OCI-LY3 (cell line): Measurements from ENCODE around the gene CASP8AP2.

ENCODE experiments used
- H2AFZ ChIP-seq: fragments of 200-600, 300-600 bp; shearing (Covaris generic); 2 replicates; pipeline ENCODE4 v1.6.0; 2014; ENCODE audit warnings: antibody characterized with exemption, low read depth, low read length
- H3K27ac ChIP-seq: fragments of 200-600, 300-600 bp; sonication (generic); 2 replicates; pipeline ENCODE4 v1.5.1; 2014; ENCODE audit warnings: mild to moderate bottlenecking, low read length, moderate library complexity, mixed read lengths
- H3K27me3 ChIP-seq: fragments of 200-600, 300-600 bp; sonication (generic); 2 replicates; pipeline ENCODE4 v1.6.1; 2014; ENCODE audit warnings: low read depth, low read length, mixed read lengths
- H3K36me3 ChIP-seq: fragments of 200-600, 300-600 bp; sonication (generic); replicated peaks from 2 replicates; pipeline ENCODE3; 2014; ENCODE audit warnings: low read depth, low read length, mixed read lengths
- H3K4me1 ChIP-seq: fragments of 300-600, 200-600 bp; sonication (generic); 2 replicates; pipeline ENCODE4 v1.6.1; 2014; ENCODE audit warnings: low read length, mixed read lengths
- H3K4me2 ChIP-seq: fragments of 200-600, 300-600 bp; sonication (generic); 2 replicates; pipeline ENCODE4 v1.6.1; 2014; ENCODE audit warnings: low read length, mixed read lengths
- H3K4me3 ChIP-seq: fragments of 300-600, 200-600 bp; sonication (generic); 2 replicates; pipeline ENCODE4 v1.5.1; 2014; ENCODE audit warnings: antibody characterized with exemption, mild to moderate bottlenecking, low read length, moderate library complexity
- H3K79me2 ChIP-seq: fragments of 300-600, 200-600 bp; shearing (Covaris generic); 2 replicates; pipeline ENCODE4 v1.6.1; 2014; ENCODE audit warnings: mild to moderate bottlenecking, low read length, mixed read lengths
- H3K9ac ChIP-seq: fragments of 300-600, 200-600 bp; shearing (Covaris generic); 2 replicates; pipeline ENCODE4 v1.6.0; 2014; ENCODE audit warnings: mild to moderate bottlenecking, low read length, moderate library complexity
- H3K9me3 ChIP-seq: fragments of 200-600, 300-600 bp; shearing (Covaris generic); 2 replicates; pipeline ENCODE4 v1.6.1; 2014; ENCODE audit warnings: low read length, mixed read lengths; ENCODE audit not compliant: insufficient read depth
- H4K20me1 ChIP-seq: fragments of 200-600, 300-600 bp; sonication (generic); 2 replicates; pipeline ENCODE4 v1.6.1; 2016; ENCODE audit warnings: low read length, mixed read lengths; ENCODE audit not compliant: insufficient read depth
- EZH2phosphoT487 ChIP-seq: fragments of 200-600 bp; shearing (Covaris generic); IDR thresholded peaks from 2 replicates; pipeline ENCODE4 v1.6.1; 2018; ENCODE audit warnings: antibody characterized with exemption, mixed run types, low read depth
- TF ChIP-seq, protein P1 (sequence below): fragments of 200-600, 300-600 bp; sonication (generic); IDR thresholded peaks from 2 replicates; pipeline ENCODE4 v1.5.1; 2014; ENCODE audit warnings: antibody characterized with exemption, low read length, low read depth

The CASP8AP2 gene

GRCh38 chr6:89873721-89874120 is 44.0 kb downstream of the CASP8AP2 start:
- Histone ChIP-seq H3K9ac (no peak overlapping the region), H4K20me1 (no peaks in the 10 kb centered on the region), H2AFZ (no peak overlapping the region), H3K36me3 (peaks cover 14% of the 10 kb centered on the region), H3K4me2 (no peak overlapping the region), H3K4me3 (no peak overlapping the region), H3K79me2 (no peaks in the 10 kb centered on the region), H3K4me1 (peaks cover 7% of the 10 kb centered on the region; the same call in 1 of the 2 replicates), H3K27me3 (no peaks in the 10 kb centered on the region), H3K9me3 (no peaks in the 10 kb centered on the region), H3K27ac (no peak overlapping the region)
- TF ChIP-seq, protein P1, sequence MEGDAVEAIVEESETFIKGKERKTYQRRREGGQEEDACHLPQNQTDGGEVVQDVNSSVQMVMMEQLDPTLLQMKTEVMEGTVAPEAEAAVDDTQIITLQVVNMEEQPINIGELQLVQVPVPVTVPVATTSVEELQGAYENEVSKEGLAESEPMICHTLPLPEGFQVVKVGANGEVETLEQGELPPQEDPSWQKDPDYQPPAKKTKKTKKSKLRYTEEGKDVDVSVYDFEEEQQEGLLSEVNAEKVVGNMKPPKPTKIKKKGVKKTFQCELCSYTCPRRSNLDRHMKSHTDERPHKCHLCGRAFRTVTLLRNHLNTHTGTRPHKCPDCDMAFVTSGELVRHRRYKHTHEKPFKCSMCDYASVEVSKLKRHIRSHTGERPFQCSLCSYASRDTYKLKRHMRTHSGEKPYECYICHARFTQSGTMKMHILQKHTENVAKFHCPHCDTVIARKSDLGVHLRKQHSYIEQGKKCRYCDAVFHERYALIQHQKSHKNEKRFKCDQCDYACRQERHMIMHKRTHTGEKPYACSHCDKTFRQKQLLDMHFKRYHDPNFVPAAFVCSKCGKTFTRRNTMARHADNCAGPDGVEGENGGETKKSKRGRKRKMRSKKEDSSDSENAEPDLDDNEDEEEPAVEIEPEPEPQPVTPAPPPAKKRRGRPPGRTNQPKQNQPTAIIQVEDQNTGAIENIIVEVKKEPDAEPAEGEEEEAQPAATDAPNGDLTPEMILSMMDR = no peak
- TF ChIP-seq EZH2phosphoT487 = no peak

DNA sequence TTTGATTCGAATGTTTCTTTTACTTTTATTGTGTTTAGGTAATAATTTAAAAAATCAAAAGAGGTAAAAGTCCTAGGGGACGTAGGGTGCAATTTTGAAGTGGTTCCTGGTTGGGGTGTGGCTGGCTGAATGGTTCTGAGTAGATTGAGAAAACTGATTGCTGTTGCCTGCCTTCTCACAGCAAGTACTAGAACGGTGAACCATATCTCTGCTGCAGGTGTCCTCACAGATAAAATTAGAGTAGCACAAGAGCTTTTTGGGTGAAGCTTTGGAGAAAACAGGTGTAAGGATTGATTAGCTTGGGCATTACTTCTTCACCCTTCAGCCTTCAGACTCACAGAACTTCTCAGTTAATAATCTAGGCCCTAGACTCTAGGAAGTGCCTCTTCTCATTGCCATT is 44.8 kb downstream of the CASP8AP2 start:
- no peaks in the 10 kb centered on the region for H3K79me2 ChIP-seq

GRCh38 chr6:89886378-89887120 is 56.9 kb downstream of the CASP8AP2 start:
- Histone ChIP-seq H3K27me3 (no peaks in the 10 kb centered on the region), H3K36me3 (no peaks in the 10 kb centered on the region), H3K27ac (no peak overlapping the region), H4K20me1 (no peaks in the 10 kb centered on the region), H3K9ac (no peak overlapping the region), H2AFZ (no peak overlapping the region), H3K79me2 (no peaks in the 10 kb centered on the region), H3K4me1 (no peaks in the 10 kb centered on the region), H3K4me2 (no peak overlapping the region), H3K9me3 (no peaks in the 10 kb centered on the region), H3K4me3 (no peak overlapping the region)
- TF ChIP-seq EZH2phosphoT487 = no peak
- TF ChIP-seq, protein P1 = no peak

More for the DNA sequence above, 44.8 kb downstream of the CASP8AP2 start:
- H4K20me1 ChIP-seq = no peaks in the 10 kb centered on the region
- no peak for TF ChIP-seq EZH2phosphoT487
- TF ChIP-seq, protein P1 = no peak
- H3K36me3 ChIP-seq = peaks cover 12% of the 10 kb centered on the region
- peaks cover 7% of the 10 kb centered on the region; the same call in 1 of the 2 replicates for H3K4me1 ChIP-seq
- no peak overlapping the region for H3K4me3 ChIP-seq
- H2AFZ ChIP-seq = no peak overlapping the region
- H3K27ac ChIP-seq = no peak overlapping the region
- no peaks in the 10 kb centered on the region for H3K9me3 ChIP-seq
- no peaks in the 10 kb centered on the region for H3K27me3 ChIP-seq
- no peak overlapping the region for H3K4me2 ChIP-seq
- no peak overlapping the region for H3K9ac ChIP-seq

DNA sequence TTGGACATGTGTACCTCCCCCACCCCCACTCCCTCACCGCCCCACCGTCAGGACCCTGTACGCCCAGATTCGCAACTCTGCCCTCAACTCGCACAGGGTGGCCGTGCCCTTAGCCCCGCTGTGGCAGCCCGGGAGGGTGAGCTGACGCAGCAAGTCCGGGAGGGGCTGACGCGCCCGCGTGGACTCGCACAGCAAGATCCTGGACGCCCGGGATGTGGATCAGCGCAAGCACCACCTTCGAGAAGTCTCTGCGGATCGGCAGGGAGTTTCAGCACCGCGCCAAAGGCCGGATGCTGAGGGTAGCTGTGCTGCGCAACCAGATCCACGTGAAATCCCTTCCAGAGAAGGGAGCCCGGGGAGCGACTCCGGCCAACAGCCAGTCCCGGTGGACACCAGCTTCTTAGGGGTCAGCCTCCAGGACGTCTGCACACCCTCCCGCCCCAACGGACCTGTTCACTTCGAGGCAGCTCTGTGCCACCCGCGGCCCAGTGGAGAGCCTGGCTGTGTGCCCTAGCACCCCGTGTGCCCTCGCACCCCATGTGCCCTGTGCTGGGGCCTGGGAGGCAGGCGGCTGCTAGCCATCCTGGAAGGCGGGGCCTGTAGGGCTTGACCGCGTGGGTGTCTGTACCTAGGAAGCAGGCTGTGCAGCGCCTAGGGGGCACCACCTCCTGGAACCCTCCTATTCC is 57.9 kb downstream of the CASP8AP2 start:
- Histone ChIP-seq H2AFZ (no peak overlapping the region), H3K4me3 (no peak overlapping the region), H3K27ac (no peak overlapping the region), H3K9me3 (no peaks in the 10 kb centered on the region), H3K36me3 (no peaks in the 10 kb centered on the region), H3K9ac (no peak overlapping the region), H3K4me2 (no peak overlapping the region), H3K27me3 (no peaks in the 10 kb centered on the region), H4K20me1 (no peaks in the 10 kb centered on the region), H3K4me1 (no peaks in the 10 kb centered on the region), H3K79me2 (no peaks in the 10 kb centered on the region)
- TF ChIP-seq, protein P1 = no peak
- no peak for TF ChIP-seq EZH2phosphoT487
